ENCODE measurements around the gene DSCAML1.

DSCAML1 gene

DNA sequence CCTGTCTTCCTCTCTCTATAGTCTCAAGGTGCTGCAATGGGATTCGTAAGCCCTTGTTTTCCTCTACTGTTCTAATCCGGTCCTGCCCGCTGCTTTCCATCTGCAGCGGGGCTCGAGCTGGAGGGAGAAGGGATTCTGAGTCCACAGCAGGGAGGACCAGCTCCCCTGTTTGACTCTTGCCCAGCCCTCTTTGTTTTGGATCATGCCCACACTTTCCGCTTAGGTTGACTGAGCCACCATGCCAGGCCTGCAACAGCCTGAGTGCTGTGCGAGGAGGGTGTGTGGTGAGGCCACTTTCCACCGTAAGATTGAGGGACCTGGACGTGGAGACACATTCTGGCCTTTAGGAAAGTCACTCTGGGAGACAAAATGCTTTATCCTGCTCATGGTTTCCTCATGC is 411.1 kb downstream of the DSCAML1 start:
- no peak for DNase-seq

DNA sequence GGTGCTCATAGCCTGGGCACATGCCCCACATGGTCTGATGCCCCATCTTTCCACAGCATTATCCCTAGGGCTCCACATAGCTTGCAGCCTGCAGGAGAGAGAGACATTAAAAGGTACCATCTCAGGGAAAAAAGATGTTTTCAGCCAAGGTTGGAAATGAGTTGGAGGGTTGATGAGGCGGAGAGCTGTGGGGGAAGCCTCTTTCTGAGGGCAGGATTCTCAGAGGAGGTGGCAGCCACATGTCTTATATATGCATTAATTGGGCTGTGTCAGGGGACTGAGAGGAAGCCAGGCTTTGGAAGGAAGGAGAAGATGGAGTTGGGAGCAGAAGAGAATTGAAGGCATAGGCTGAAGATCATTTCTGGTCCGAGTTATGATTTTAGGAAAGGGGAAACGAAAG is 411.5 kb downstream of the DSCAML1 start:
- DNase-seq, result no peak

DNA sequence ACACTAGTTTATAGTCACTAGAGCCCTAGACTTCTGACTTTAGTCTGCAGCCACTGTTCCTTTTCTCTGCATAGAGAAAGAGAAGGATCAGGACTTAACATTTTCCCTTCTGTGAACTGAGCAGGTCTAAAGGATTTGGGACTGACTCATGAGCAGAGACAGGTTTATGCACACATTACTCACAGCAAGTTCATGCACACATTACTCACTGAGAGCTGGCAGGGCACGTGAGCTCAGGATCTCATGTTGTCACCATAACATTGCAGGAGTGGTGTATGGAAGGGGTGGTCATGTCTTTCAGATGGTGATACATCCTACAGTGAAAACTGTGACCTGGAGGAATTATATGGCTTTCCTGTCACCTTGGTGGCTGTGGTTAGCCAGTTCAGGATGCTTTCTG is 413.0 kb downstream of the DSCAML1 start:
- no peak for DNase-seq

GRCh38 chr11:117382746-117383145 is 414.3 kb downstream of the DSCAML1 start:
- DNase-seq, result no peak

- no peak for DNase-seq
Measured at GRCh38 chr11:117381481-117382387, 415.3 kb downstream of the DSCAML1 start.

GRCh38 chr11:117380676-117381075 is 416.3 kb downstream of the DSCAML1 start:
- DNase-seq, result no peak

DNA sequence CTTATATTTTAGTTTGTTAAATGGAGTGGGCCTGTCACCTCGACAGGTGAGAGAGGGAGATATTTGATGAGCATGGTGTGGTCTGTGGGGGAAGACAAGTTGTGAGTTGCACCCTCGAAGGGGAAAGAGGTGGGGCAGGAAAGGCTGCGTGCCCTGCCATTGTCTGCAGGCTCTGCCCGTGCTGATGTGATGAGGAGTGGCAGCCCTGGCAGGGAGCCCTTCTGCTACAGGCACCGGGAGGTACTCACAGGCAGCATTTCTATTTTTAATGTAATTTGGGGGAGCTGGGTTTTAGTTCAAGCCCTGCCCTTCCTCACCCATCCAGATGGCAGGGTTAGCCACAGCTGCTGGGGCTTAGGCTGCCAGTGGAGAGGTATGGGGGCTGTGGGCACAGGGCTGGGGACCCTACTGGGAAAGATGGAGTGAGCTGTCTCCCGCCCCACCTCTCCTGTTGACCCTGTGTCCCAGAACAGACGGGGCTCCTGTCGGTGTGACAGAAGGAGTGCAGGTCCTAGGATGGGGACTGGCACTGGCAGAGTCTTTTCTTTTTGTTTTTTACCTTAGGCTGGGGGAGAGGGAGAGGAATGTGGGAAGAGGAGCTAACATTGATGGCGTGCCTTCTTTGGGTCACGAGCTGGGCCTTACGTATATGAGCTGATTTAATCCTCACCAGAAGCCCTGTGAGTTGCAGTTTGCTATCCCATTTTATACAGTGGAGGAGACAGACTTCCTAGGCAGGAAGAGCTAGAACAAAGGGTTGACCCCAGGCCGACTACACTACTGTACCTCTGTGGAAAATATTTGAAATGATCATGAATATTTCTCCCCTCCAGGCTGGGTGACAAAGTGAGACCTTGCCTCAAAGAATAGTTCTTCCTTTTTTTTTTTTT is 417.8 kb downstream of the DSCAML1 start:
- DNase-seq, result no peak

Measured in activated CD4-positive, alpha-beta T cell treated with anti-CD3 and anti-CD28 coated beads, Interleukin-2, amount 50 U/mL, for 4 hours (primary cell).